B cell (primary cell): ENCODE results near the gene NCOA3. TPM values are rescaled to one million over a fixed set of nuclear protein-coding genes. Genes with fewer than 3 reads are reported as not detected.
"Not testable (repeated sequence)": the region's sequence is repeated elsewhere in the genome, so short reads cannot be mapped to it uniquely, and the experiment has no call there.

Source experiments
- ATAC-seq: fragments of 200-7000 bp; cut with Tn5 transposase; one replicate; pipeline ENCODE4 v1.10.0; 2021; ENCODE audit warnings: low read depth, mild to moderate bottlenecking, moderate number of reproducible peaks, moderate library complexity
- CTCF ChIA-PET: fragments of 350-600 bp; sonication (Branson Sonifier 250); formaldehyde crosslinking; loops from one replicate; lab custom pipeline; 2021; ENCODE audit warnings: antibody characterized with exemption, inconsistent platforms; lab: Charles Lee
- POLR2A ChIA-PET: fragments of 350-600 bp; sonication (Branson Sonifier 250); formaldehyde crosslinking; loops from one replicate; lab custom pipeline; 2021; ENCODE audit warnings: antibody characterized with exemption; lab: Charles Lee
- DNase-seq: peaks from one replicate; pipeline ENCODE4 v3.0.0; 2013
- H2AFZ ChIP-seq: 2 replicates; pipeline ENCODE4 v1.6.1; 2012; ENCODE audit warnings: mild to moderate bottlenecking, low read depth, low read length; ENCODE audit not compliant: insufficient read depth, poor library complexity, severe bottlenecking
- H3K27ac ChIP-seq, 2 donors: 1 replicate in 1 of 2; 2 replicates in 1 of 2; pipeline ENCODE4 v1.5.1; 2012 to 2013; ENCODE audit warnings: low read length in 2 of 2, mild to moderate bottlenecking in 2 of 2, moderate library complexity in 1 of 2
- H3K27me3 ChIP-seq, 4 experiments: fragments of 200-600 bp in 1 of 4; sonication (generic) in 1 of 4; replicated peaks in 1 of 4; 1 replicate in 2 of 4; 2 replicates in 2 of 4; pipeline versions ENCODE4 v1.6.1 to v1.7.0; 2013 to 2016; ENCODE audit warnings: low read length in 3 of 4, mild to moderate bottlenecking in 2 of 4, mixed read lengths in 1 of 4, moderate library complexity in 1 of 4; ENCODE audit not compliant: insufficient read depth in 4 of 4, control insufficient read depth in 3 of 4; ENCODE audit errors: control extremely low read depth in 1 of 4
- H3K36me3 ChIP-seq, 2 experiments: replicated peaks in 1 of 2; 1 replicate in 1 of 2; 2 replicates in 1 of 2; pipeline versions ENCODE4 v1.6.1 to v1.7.1; 2013; ENCODE audit warnings: low read length in 1 of 2; ENCODE audit not compliant: insufficient read depth in 2 of 2, control insufficient read depth in 1 of 2; ENCODE audit errors: control extremely low read depth in 1 of 2, extremely low read depth in 1 of 2
- H3K4me1 ChIP-seq, 2 donors: fragments of 200-600 bp in 1 of 2; sonication (generic) in 1 of 2; 1 replicate in 1 of 2; 2 replicates in 1 of 2; pipeline versions ENCODE4 v1.5.1 to v1.6.1; 2013 to 2017; ENCODE audit warnings: low read length in 2 of 2; ENCODE audit not compliant: control insufficient read depth in 2 of 2, insufficient read depth in 2 of 2
- H3K4me2 ChIP-seq: replicated peaks from 2 replicates; pipeline ENCODE3; 2012; ENCODE audit warnings: mild to moderate bottlenecking, low read depth, low read length; ENCODE audit not compliant: poor library complexity, severe bottlenecking
- H3K4me3 ChIP-seq, 5 experiments: fragments of 200-600 bp in 1 of 5; sonication (generic) in 1 of 5; 1 replicate in 3 of 5; 2 replicates in 2 of 5; pipeline versions ENCODE4 v1.5.1 to v1.7.0; 2011 to 2016; ENCODE audit warnings: low read length in 4 of 5, mild to moderate bottlenecking in 4 of 5, low read depth in 2 of 5, control low read depth in 1 of 5, moderate library complexity in 1 of 5; ENCODE audit not compliant: insufficient read depth in 1 of 5; ENCODE audit errors: control extremely low read depth in 1 of 5, extremely low read depth in 1 of 5
- H3K79me2 ChIP-seq: fragments of 200-600 bp; sonication (generic); one replicate; pipeline ENCODE4 v1.6.0; 2016; ENCODE audit warnings: low read length; ENCODE audit not compliant: control insufficient read depth, insufficient read depth
- H3K9ac ChIP-seq: fragments of 200-600 bp; sonication (generic); 2 replicates; pipeline ENCODE4 v1.6.1; 2017; ENCODE audit warnings: mild to moderate bottlenecking, low read length, moderate library complexity
- H3K9me3 ChIP-seq, 3 donors: one replicate each; pipeline versions ENCODE4 v1.6.1 to v1.7.1; 2013; ENCODE audit warnings: low read length in 2 of 3; ENCODE audit not compliant: control insufficient read depth in 2 of 3, insufficient read depth in 1 of 3; ENCODE audit errors: control extremely low read depth in 1 of 3
- H4K20me1 ChIP-seq: 2 replicates; pipeline ENCODE4 v1.6.0; 2012; ENCODE audit warnings: mild to moderate bottlenecking, low read length; ENCODE audit not compliant: insufficient read depth, control insufficient read depth, poor library complexity, severe bottlenecking
- H3K27ac Mint-ChIP-seq: one replicate; pipeline ENCODE4 v1.8.0; 2021; ENCODE audit warnings: mixed read lengths
- H3K27me3 Mint-ChIP-seq: one replicate; pipeline ENCODE4 v1.8.0; 2021; ENCODE audit warnings: mixed read lengths
- H3K4me1 Mint-ChIP-seq: one replicate; pipeline ENCODE4 v1.8.0; 2021; ENCODE audit warnings: mixed read lengths
- H3K4me3 Mint-ChIP-seq: one replicate; pipeline ENCODE4 v1.8.0; 2021; ENCODE audit warnings: mixed read lengths
- H3K9me3 Mint-ChIP-seq: one replicate; pipeline ENCODE4 v1.8.0; 2022; ENCODE audit warnings: mixed read lengths; ENCODE audit not compliant: insufficient read depth
- CTCF ChIP-seq: fragments of 200-600 bp; IDR thresholded peaks from one replicate; pipeline ENCODE4 v1.8.0; 2022; ENCODE audit warnings: antibody characterized with exemption, mild to moderate bottlenecking
- EZH2 ChIP-seq: IDR thresholded peaks from 2 replicates; pipeline ENCODE4 v1.6.1; 2012; ENCODE audit warnings: borderline replicate concordance, low read depth, mild to moderate bottlenecking, moderate library complexity, low read length; ENCODE audit not compliant: insufficient read depth, poor library complexity, severe bottlenecking
- WGBS: methylation state at CpG from one replicate; pipeline ENCODE4 v1.1.5; 2013; ENCODE audit warnings: missing lambda C conversion rate; ENCODE audit not compliant: insufficient coverage; 5-methylcytosine and 5-hydroxymethylcytosine counted together
- intact Hi-C: fragments of 100-400 bp; cut with micrococcal nuclease; formaldehyde crosslinking; loops from one replicate; pipeline ENCODE4 v1.10.0; 2022
- polyA plus RNA-seq: library from polyadenylated mRNA; depleted of rRNA; stranded (reverse); fragments of >200 nt; gene quantifications from 2 replicates; pipeline ENCODE4 v1.2.3, GENCODE V29; 2012
- total RNA-seq, 2 donors: library from RNA; stranded (reverse); fragments of 120-200 nt in 1 of 2; gene quantifications; 1 replicate in 1 of 2; 2 replicates in 1 of 2; pipeline versions ENCODE4 v1.2.3 to v1.2.4, GENCODE V29; 2013 to 2022

Gene NCOA3
- total and polyA plus RNA-seq, 2 donors (not counting 1 experiment from before 2014, with no cell fraction given): 54.0 to 309 TPM

- H2AFZ ChIP-seq: no peak overlapping the region
- ChIA-PET POLR2A (interaction anchor here (0.9 to 1.4 kb wide), 2 partner anchors 21 to 70 kb away, joined by 3 read pairs; no protein-coding TSS in a partner anchor), CTCF (interaction anchor here (1.1 to 2.8 kb wide), 5 partner anchors 10 to 123 kb away, joined by 3 to 16 read pairs (median 4); no protein-coding TSS in a partner anchor)
- Mint-ChIP-seq H3K4me1 (peaks cover 64% of the 10 kb centered on the region), H3K27me3 (no peaks in the 10 kb centered on the region), H3K27ac (peak overlapping the region; percentile 2), H3K9me3 (no peaks in the 10 kb centered on the region), H3K4me3 (peak overlapping the region; percentile 69)
- H3K4me2 ChIP-seq: peak overlapping the region; percentile 71
- no peaks in the 10 kb centered on the region for H3K27me3 ChIP-seq
- no CpG with 5 or more reads among the region's 2 CpGs for WGBS
- no peaks in the 10 kb centered on the region for H3K9me3 ChIP-seq
- peaks cover 100% of the 10 kb centered on the region for H3K79me2 ChIP-seq
- DNase-seq (no peak), ATAC-seq (no peak)
- peak overlapping the region; percentile 6 for H3K9ac ChIP-seq
- H3K4me1 ChIP-seq: peaks cover 64 to 70% of the 10 kb centered on the region in 2 donors
- intact Hi-C loops: loop anchor here (5.0 to 10.0 kb wide), 2 partner anchors 100 to 312 kb away; no protein-coding TSS in a partner anchor
- H3K36me3 ChIP-seq: peaks cover 4 to 16% of the 10 kb centered on the region in 2 experiments
- H3K4me3 ChIP-seq: peak overlapping the region in 2 of 5 experiments; percentile 10 to 41
- H3K27ac ChIP-seq: peak overlapping the region in 1 of 2 donors; percentile 76
- TF ChIP-seq EZH2 (no peak), CTCF (no peak)
- H4K20me1 ChIP-seq: peaks cover 87% of the 10 kb centered on the region
Measured at GRCh38 chr20:47506850-47507249, 5.2 kb downstream of the NCOA3 start.

DNA sequence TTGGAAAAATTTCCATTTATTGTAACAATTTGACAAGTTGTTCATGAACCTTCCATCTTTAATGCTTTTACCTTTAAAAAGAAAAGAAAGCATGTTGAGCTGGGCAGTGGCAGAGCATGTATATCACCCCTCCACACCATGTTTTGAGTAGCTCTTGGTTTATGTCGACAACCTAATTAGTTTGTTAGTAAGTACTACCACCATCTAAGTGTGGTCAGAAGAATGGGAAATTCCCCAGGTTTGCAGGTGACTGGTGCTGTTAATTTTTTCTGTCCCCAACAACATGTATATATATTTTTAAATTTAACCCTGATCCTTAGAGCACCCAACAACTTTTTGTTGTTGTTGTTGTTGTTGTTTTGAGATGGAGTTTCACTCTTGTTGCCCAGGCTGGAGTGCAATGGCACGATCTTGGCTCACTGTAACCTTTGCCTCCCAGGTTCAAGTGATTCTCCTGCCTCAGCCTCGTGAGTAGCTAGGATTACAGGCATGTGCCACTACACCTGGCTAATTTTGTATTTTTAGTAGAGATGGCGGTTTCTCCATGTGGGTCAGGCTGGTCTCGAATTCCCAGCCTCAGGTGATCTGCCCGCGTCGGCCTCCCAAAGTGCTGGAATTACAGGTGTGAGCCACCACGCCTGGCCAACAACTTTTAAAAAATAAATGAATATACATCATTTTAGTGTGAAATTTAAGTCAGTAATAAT, 5.7 kb downstream of the NCOA3 start:
- not testable (repeated sequence) for H3K4me3 ChIP-seq, H3K9me3 ChIP-seq, H2AFZ ChIP-seq, H3K9me3 Mint-ChIP-seq, H3K27me3 ChIP-seq, H3K27me3 Mint-ChIP-seq
- H3K27ac ChIP-seq: peak overlapping the region in 1 of 2 donors; percentile 76
- Mint-ChIP-seq H3K4me1 (peaks cover 65% of the 10 kb centered on the region), H3K27ac (peak overlapping the region; percentile 77), H3K4me3 (peak overlapping the region; percentile 69)
- H3K4me1 ChIP-seq: peaks cover 65 to 75% of the 10 kb centered on the region in 2 donors
- H3K36me3 ChIP-seq: peaks cover 4 to 16% of the 10 kb centered on the region in 2 experiments
- DNase-seq (peak; percentile 62), ATAC-seq (peak; percentile 29)
- H3K4me2 ChIP-seq: peak overlapping the region; percentile 71
- H3K9ac ChIP-seq: peak overlapping the region; percentile 6
- ChIA-PET CTCF (interaction anchor here (0.6 to 2.8 kb wide), 12 partner anchors 8 to 233 kb away, joined by 3 to 16 read pairs (median 4); no protein-coding TSS in a partner anchor), POLR2A (interaction anchor here (0.6 to 1.4 kb wide), 4 partner anchors 19 to 123 kb away, joined by 3 read pairs; no protein-coding TSS in a partner anchor)
- peaks cover 100% of the 10 kb centered on the region for H3K79me2 ChIP-seq
- WGBS: no CpG with 5 or more reads among the region's 9 CpGs
- intact Hi-C loops: loop anchor here (5.0 to 10.0 kb wide), 2 partner anchors 100 to 313 kb away; no protein-coding TSS in a partner anchor
- peaks cover 88% of the 10 kb centered on the region for H4K20me1 ChIP-seq
